Measurements from ENCODE around the gene PDF. TPM values are rescaled to one million over a fixed set of nuclear protein-coding genes. Genes with fewer than 3 reads are reported as not detected.
"Not testable (repeated sequence)": the region's sequence is repeated elsewhere in the genome, so short reads cannot be mapped to it uniquely, and the experiment has no call there.

PDF gene
- total RNA-seq, 2 donors from 2014 or later = 8.4 to 20.6 TPM

DNA sequence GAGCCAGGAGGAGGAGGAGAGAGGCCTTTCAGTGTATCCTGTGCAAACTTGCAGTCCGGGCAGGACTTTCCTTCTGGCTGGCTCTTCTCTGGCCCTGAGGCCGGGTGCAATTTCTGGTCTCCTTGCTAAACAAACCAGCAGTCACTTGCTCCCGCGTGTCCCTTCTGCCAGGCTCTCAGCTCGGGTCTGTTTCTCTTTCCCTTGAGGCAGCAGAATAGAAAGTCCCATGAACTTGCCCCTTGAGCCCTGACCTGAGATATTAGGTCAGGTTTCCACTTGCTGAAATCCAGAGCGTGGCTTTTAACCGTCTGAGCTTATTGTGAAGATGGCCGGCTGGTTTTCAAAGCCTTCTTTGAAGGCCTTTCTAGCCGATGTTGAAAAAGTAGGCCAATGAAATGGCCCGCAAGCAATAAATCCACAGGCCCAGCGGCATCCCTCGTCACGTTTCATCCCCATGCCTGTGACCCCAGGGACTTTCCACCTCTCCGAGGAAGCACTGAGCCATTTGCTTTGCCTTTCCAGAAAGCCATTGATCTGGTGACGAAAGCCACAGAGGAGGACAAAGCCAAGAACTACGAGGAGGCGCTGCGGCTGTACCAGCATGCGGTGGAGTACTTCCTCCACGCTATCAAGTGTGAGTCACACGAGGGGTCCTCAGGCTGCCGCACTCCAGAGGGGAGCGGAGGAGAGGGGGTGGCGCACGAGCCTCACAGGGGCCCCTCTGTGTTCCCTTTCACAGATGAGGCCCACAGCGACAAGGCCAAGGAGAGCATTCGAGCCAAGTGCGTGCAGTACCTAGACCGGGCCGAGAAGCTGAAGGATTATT lies 14.7 kb downstream of the PDF start:
- H3K4me3 Mint-ChIP-seq = no peak overlapping the region
- H3K4me1 Mint-ChIP-seq = peaks cover 11% of the 10 kb centered on the region
- H3K27ac Mint-ChIP-seq = no peak overlapping the region
- no peaks in the 10 kb centered on the region for H3K9me3 Mint-ChIP-seq
- H3K27me3 Mint-ChIP-seq = no peaks in the 10 kb centered on the region
- no peak for ATAC-seq (replicated peaks)
- H3K36me3 Mint-ChIP-seq (ENCODE audit: low read depth) = peaks cover 72% of the 10 kb centered on the region

DNA sequence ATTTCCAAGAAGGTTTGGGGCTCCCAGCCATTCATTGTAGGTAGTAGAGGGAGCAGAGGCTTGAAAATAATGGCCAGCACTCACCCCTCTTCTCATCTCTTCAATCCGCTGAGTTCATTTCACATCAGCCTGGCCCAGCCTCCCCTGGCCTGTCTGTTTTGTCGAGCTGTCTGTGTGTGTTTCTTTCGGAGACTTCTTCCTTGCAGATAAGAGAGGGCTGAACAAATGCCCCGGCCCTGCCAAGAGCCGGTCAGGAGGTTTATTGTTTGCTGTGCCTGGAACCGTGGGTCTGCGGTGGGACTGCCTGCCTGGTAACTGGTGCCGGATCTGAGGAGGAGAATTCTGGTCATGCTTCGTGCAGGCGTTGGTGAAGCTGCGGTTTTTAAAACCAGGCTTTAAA lies 15.9 kb downstream of the PDF start:
- Mint-ChIP-seq H3K4me1 (peaks cover 11% of the 10 kb centered on the region), H3K9me3 (no peaks in the 10 kb centered on the region), H3K27ac (peak overlapping the region; percentile 71), H3K4me3 (no peak overlapping the region), H3K27me3 (no peaks in the 10 kb centered on the region), H3K36me3 (ENCODE audit: low read depth) (peaks cover 65% of the 10 kb centered on the region)
- ATAC-seq (replicated peaks) = no peak

DNA sequence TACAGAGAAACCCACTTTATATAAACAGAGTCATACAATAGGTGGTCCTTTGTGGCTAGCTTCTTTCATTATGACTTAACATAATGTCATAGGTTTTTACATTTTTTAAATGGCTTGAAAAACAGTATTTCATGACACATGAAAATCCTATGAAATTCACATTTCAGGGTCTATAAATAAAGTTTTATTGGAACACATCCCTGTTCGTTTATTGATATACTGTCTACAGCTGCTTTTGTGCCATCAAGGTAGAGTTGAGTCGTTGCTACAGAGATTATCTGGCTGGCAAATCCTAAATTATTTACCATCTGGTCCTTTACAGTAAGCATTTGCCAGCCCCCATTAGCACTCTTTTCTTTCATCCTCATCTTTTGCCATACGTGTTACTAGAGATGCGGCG lies 16.9 kb downstream of the PDF start:
- Mint-ChIP-seq H3K36me3 (ENCODE audit: low read depth) (peaks cover 55% of the 10 kb centered on the region), H3K4me1 (peaks cover 11% of the 10 kb centered on the region), H3K27me3 (no peaks in the 10 kb centered on the region), H3K4me3 (peak overlapping the region; percentile 99), H3K9me3 (no peaks in the 10 kb centered on the region), H3K27ac (peak overlapping the region; percentile 71)
- ATAC-seq (replicated peaks) = no peak

DNA sequence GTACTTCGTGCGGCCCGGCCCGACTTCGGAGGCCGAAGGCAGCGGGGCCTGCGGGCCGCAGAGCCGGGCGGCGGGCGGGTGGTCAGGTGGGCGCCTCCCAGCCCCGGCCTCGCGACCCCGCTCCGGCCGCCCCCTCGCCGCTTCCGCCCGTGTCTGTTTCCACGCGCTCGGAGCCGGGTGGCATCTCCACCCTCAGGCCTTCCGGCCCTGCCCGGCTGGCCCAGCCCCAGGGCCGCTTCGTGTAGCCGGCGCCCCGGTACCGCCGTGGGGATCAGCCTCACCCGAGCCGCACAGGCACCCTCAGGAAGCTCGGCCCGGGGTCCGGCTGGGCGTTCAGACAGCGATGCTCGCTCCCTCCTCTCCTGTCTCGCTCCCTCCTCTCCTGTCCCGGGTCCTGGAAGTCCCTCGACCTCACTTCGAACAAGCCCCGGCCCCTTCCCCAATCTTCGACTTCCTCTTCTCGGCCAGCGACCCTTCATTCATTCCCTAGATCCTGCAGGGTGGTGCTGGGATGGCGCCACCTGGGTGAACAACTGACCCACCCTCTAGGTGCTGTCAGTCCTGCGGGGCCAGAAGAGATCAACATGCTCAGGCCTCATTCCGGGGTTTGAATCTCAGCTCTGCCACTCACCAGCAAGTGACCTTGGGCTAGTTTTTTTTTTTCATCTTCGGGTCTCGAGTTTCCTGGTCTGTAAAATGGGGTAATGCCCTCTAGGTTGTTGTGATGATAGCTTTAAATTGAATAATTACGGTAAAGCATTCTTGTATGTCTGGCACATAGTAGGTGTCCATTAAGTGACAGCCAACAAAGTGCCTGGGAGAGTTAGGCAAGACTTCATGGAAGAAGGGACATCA lies 18.6 kb downstream of the PDF start:
- peak overlapping the region; percentile 99 for H3K4me3 Mint-ChIP-seq
- ATAC-seq (replicated peaks) = peak; percentile 68
- H3K4me1 Mint-ChIP-seq = peaks cover 11% of the 10 kb centered on the region
- H3K27ac Mint-ChIP-seq = peak overlapping the region; percentile 98
- H3K36me3 Mint-ChIP-seq (ENCODE audit: low read depth) = peaks cover 41% of the 10 kb centered on the region
- H3K27me3 Mint-ChIP-seq = no peaks in the 10 kb centered on the region
- no peaks in the 10 kb centered on the region for H3K9me3 Mint-ChIP-seq

DNA sequence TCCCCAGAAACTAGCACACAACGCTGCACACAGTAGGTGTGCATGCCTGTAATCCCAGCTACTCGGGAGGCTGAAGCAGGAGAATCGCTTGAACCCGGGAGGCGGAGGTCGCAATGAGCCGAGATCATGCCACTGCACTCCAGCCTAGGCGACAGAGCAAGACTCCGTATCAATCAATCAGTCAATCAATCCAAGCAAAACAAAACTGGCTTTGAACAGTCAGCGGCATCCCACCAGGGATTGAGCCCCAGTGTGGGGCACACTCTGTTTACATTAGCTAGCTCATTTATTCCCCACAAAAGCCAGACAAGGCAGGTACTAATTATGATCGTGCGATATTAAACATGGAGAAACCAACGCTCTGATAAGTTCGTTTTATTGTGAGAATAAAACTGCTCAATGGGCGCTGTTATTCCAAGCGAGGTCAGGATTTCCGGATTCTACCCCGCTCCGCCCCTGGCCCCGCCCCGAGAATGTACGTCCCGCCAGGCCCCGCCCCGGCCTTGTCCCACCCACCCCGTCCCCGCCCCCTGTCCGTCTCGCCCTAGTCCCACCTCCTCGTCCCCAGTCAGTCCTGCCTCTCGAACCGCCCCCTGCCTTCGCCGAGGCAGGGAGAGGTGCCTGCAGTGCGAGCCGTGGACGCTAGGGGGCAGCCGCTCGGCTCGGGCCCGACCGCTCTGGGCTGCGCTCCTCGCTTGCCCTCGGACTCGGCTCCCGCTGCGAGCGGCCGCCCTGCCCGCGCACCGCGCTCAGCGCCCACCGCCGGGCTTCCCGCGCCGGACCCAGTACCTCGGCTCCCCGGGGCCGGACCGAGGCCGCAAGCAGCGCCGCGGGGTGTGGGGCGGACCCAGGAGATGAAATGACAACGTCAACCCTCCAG lies 19.5 kb downstream of the PDF start, which contains the start of gene VPS4A:
TSS of gene VPS4A (plus strand) at position 698 of the 880 bp plus-strand sequence. CDS start at position 860, 162 bp downstream.
- H3K27me3 Mint-ChIP-seq = no peaks in the 10 kb centered on the region
- H3K27ac Mint-ChIP-seq = peak within 1 kb of the TSS; percentile 98
- peaks cover 32% of the 10 kb centered on the region for H3K36me3 Mint-ChIP-seq (ENCODE audit: low read depth)
- peak within 1 kb of the TSS; percentile 99 for H3K4me3 Mint-ChIP-seq
- H3K4me1 Mint-ChIP-seq = peaks cover 11% of the 10 kb centered on the region
- no peaks in the 10 kb centered on the region for H3K9me3 Mint-ChIP-seq
- ATAC-seq (replicated peaks) = peak; percentile 96

DNA sequence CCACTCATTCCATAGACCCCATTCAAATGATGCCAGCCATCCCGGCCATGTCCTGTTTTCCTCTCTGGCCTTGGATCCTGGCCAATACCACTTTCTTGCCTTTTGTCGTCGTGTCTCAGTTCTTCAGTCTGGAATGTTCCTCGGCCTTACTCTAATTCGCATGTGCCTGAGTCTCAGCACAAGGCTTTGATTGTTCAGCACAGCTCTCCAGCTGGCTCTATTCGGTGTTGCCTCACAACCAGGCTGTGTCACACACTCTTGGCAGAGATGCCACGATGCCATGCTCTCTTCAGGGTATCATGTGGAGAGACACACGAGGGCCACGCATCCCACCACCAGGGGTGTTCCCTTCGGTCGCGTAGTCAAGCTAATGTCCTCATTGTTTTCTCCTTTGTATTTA lies 21.1 kb downstream of the PDF start:
- no peak overlapping the region for H3K4me3 Mint-ChIP-seq
- peaks cover 20% of the 10 kb centered on the region for H3K36me3 Mint-ChIP-seq (ENCODE audit: low read depth)
- ATAC-seq (replicated peaks) = no peak
- H3K27me3 Mint-ChIP-seq = no peaks in the 10 kb centered on the region
- H3K4me1 Mint-ChIP-seq = peaks cover 11% of the 10 kb centered on the region
- no peaks in the 10 kb centered on the region for H3K9me3 Mint-ChIP-seq
- no peak overlapping the region for H3K27ac Mint-ChIP-seq

DNA sequence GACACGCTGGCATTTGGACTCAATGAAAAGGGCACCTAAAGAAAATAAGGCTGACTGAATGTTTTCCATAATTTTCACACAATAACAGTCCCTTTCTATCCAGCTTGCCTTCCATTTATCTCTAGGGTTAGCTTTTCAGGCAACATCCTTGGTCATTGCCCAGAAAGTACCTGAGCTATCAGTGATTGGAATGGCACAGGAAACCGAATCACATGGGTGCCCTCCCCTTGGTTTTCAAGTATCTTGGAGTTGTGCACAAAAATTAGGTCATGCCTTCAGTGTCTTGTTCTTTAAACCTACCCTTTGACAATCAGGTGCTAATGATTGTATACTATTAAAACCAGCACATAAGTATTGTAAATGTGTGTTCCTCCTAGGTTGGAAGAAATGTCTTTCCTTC lies 22.5 kb downstream of the PDF start:
- peaks cover 6% of the 10 kb centered on the region for H3K4me1 Mint-ChIP-seq
- H3K9me3 Mint-ChIP-seq = no peaks in the 10 kb centered on the region
- no peak for ATAC-seq (replicated peaks)
- H3K27ac Mint-ChIP-seq = no peak overlapping the region
- no peaks in the 10 kb centered on the region for H3K27me3 Mint-ChIP-seq
- H3K4me3 Mint-ChIP-seq = no peak overlapping the region
- peaks cover 6% of the 10 kb centered on the region for H3K36me3 Mint-ChIP-seq (ENCODE audit: low read depth)

DNA sequence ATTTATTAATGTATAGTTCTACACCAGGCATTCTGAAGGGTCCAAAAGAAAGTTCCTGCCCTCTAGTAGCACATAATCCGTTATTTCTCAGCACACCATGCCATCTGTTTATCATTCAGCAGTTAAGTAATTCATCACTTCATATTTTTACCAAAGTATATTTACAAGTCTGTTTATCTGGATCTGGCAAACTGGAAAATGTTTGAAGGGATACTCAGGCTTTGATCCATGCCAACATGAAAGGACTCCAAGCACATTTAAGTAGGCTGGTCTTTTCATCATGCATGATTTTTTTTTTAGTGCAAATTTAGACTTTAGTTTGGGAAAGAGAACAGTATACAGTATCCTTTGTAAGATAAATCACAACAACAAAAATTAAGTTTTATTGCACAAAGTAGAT lies 23.3 kb downstream of the PDF start:
- H3K27me3 Mint-ChIP-seq = no peaks in the 10 kb centered on the region

DNA sequence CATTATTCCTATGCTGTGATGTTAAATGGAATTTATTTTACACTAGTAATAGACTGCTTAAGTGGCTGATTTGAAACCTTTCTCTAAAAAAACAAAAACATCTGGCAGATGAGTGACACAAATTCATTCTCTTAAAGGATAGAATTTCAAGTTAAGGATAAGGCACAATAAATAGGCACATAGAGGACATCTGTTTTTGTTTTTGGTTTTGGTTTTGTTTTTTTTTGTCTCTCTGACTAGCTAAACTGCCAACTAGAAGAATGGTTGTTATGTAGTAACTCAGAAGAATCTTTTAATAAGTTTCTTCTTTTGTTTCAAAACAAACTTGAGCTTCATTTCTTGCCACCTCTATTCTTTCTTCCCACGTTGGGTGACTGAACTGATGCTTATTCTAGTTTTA lies 24.4 kb downstream of the PDF start:
- Mint-ChIP-seq H3K27me3 (no peaks in the 10 kb centered on the region), H3K27ac (peak overlapping the region; percentile 49), H3K4me1 (no peaks in the 10 kb centered on the region), H3K36me3 (ENCODE audit: low read depth) (peaks cover 7% of the 10 kb centered on the region), H3K4me3 (no peak overlapping the region), H3K9me3 (no peaks in the 10 kb centered on the region)
- ATAC-seq (replicated peaks) = no peak

More for the DNA sequence above, 23.3 kb downstream of the PDF start:
- peaks cover 3% of the 10 kb centered on the region for H3K4me1 Mint-ChIP-seq
- H3K4me3 Mint-ChIP-seq = no peak overlapping the region
- H3K9me3 Mint-ChIP-seq = no peaks in the 10 kb centered on the region
- peaks cover 5% of the 10 kb centered on the region for H3K36me3 Mint-ChIP-seq (ENCODE audit: low read depth)
- H3K27ac Mint-ChIP-seq = no peak overlapping the region
- ATAC-seq (replicated peaks) = no peak

DNA sequence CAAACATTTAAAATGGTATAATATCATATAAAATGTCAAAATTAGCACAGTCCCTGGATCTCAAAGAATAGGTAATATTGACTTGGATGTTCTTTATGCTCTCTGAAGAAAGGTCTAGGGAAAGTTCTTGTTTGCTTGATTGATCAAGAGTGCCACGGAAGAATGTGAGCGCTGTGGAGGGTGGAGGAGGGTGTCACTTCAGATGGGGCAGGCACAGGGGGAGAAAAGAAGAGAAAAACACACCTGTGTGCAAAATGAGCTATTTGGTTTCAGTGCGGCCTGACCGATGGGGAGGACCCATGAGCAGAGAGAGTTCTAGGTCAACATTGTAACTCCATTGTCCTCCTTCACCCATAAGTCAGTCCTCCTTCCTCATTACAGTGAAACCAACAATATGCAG lies 28.1 kb downstream of the PDF start:
- Mint-ChIP-seq H3K4me3 (no peak overlapping the region), H3K27me3 (no peaks in the 10 kb centered on the region), H3K9me3 (no peaks in the 10 kb centered on the region), H3K4me1 (no peaks in the 10 kb centered on the region), H3K27ac (no peak overlapping the region), H3K36me3 (ENCODE audit: low read depth) (peaks cover 19% of the 10 kb centered on the region)
- no peak for ATAC-seq (replicated peaks)

DNA sequence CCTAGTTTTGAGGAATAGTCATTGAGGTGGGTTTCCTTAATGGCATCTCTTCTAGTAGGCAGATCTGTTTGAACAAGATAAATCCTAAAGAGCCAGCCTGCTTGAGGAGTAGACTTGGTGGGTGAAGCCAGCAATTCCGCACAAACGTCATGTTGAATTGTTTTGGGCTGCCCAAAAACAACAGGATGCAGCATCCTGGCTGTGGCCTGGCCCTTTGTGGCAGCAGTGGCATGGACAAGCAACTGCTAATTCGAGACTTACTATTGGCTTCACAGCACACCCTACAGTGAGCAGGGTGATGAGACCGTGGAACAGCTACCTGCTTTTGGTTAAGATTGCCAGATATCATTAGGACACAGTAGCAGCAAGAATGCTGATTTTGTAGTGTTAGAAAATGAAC lies 28.5 kb downstream of the PDF start:
- H3K27me3 Mint-ChIP-seq = no peaks in the 10 kb centered on the region
- ATAC-seq (replicated peaks) = no peak
- H3K4me1 Mint-ChIP-seq = no peaks in the 10 kb centered on the region
- H3K9me3 Mint-ChIP-seq = no peaks in the 10 kb centered on the region
- H3K27ac Mint-ChIP-seq = no peak overlapping the region
- H3K4me3 Mint-ChIP-seq = no peak overlapping the region
- peaks cover 19% of the 10 kb centered on the region for H3K36me3 Mint-ChIP-seq (ENCODE audit: low read depth)

DNA sequence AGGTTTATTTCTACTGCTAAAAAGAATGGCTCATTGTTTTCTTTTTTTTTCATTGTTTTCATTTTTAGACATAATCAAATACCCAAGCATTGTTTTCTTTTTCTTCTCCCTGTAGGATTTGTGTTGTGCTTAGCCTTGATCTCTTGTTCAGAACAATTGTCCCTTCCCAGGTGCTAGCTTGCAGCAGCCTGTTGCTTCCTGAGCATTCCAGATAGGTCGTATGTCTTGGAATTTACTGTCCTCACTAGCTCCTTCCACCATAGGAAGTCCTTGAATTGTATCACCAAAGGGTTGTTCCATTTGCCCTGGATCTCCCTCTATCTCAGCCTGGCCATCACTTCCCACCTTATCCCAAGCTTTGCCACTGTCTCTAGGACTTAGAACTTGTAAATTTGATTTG lies 29.2 kb downstream of the PDF start:
- Mint-ChIP-seq H3K27ac (no peak overlapping the region), H3K36me3 (ENCODE audit: low read depth) (peaks cover 19% of the 10 kb centered on the region), H3K27me3 (no peaks in the 10 kb centered on the region), H3K9me3 (no peaks in the 10 kb centered on the region), H3K4me1 (no peaks in the 10 kb centered on the region), H3K4me3 (no peak overlapping the region)
- no peak for ATAC-seq (replicated peaks)

DNA sequence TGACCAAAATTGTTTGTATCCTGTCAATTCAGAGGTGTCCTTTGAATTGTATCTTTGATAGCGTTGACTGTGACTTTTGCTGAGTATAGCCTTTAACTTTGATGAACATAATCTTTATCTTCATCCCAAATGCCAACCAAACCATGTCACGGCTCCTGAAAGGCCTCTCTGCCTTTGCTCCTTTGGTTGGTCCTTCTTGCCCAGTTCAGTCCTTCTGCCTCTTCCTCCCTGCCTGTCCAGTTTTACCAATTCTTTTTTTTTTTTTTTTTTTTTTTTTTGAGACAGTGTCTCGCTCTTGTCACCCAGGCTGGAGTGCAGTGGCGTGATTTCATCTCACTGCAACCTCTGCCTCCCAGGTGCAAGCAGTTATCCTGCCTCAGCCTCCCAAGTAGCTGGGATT lies 32.1 kb downstream of the PDF start:
- no peak for ATAC-seq (replicated peaks)
- H3K27me3 Mint-ChIP-seq = no peaks in the 10 kb centered on the region
- peaks cover 19% of the 10 kb centered on the region for H3K36me3 Mint-ChIP-seq (ENCODE audit: low read depth)
- peaks cover 5% of the 10 kb centered on the region for H3K4me1 Mint-ChIP-seq
- no peak overlapping the region for H3K4me3 Mint-ChIP-seq
- H3K9me3 Mint-ChIP-seq = no peaks in the 10 kb centered on the region
- no peak overlapping the region for H3K27ac Mint-ChIP-seq

DNA sequence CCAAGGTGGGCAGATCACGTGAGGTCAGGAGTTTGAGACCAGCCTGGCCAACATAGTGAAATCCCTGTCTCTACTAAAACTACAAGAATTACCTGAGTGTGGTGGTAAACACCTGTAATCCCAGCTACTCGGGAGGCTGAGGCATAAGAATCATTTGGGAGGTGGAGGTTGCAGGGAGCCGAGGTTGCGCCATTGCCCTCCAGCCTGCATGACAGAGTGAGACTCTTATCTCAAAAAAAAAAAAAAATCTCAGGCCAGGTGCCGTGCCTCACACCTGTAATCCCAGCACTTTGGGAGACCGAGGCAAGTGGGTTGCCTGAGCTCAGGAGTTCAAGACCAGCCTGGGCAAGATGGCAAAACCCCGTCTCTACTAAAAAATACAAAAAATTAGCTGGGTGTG lies 33.6 kb downstream of the PDF start:
- not testable (repeated sequence) for H3K27me3 Mint-ChIP-seq; H3K9me3 Mint-ChIP-seq; H3K4me3 Mint-ChIP-seq; H3K4me1 Mint-ChIP-seq; ATAC-seq (replicated peaks); H3K27ac Mint-ChIP-seq
- peaks cover 19% of the 10 kb centered on the region for H3K36me3 Mint-ChIP-seq (ENCODE audit: low read depth)

All from activated T-helper 17 cell treated with anti-CD3 and anti-CD28 coated beads, Interleukin-2, amount 50 U/mL, for 72 hours (primary cell).